ENCODE data around the gene KAT6B.
A peak's percentile ranks its signal among the peaks of the same experiment; 100 is the strongest.
"Not testable (repeated sequence)": the region's sequence is repeated elsewhere in the genome, so short reads cannot be mapped to it uniquely, and the experiment has no call there.

Gene KAT6B

DNA sequence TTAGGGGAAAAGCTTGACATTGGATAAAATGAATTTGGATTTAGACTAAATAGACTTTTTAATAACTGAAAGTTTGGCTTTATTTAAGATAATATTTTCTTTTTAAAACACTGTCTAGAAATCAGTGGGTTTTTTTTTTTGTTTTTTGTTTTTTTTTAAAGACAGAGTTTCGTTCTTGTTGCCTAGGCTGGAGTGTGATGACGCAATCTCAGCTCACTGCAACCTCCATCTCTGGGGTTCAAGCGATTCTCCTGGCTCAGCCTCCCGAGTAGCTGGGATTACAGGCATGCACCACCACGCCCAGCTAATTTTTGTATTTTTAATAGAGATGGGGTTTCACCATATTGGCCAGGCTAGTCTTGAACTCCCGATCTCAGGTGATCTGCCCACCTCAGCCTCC, 66.9 kb downstream of the KAT6B start:
- not testable (repeated sequence) for DNase-seq

DNA sequence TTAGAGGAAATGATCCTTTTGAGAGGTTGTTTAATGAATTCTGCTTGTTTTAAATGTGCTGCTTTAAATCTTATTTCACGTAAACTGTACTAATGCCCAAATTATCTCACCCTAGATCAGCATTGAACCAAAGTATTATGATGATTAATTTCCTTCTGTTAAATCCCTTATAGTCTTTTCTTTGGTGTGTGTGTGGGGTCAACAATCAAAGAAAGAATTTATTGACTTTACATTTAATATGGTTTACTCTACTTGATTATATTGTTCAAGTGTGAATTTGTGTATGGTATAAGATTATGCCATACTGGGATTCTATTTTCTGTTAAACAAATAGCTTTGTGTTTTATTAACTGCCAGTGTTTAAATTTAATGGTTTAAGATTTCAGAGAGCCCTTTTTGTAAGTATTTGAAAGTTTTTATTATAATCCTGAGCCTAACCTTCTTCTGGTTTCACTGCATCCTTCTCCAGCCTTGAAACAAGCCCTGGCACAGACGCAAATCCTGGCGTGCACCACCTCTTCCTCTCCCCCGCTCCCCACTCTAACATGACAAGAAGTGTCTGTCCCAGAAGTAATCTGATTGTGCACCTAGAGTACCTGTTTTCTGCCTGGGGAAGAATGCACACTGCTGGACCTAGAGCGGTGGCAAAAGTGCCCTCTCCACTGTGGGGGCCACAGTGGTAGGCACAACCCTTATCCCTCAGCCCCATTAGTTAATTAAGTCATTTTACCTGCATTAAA, 70.6 kb downstream of the KAT6B start:
- no peak for DNase-seq

DNA sequence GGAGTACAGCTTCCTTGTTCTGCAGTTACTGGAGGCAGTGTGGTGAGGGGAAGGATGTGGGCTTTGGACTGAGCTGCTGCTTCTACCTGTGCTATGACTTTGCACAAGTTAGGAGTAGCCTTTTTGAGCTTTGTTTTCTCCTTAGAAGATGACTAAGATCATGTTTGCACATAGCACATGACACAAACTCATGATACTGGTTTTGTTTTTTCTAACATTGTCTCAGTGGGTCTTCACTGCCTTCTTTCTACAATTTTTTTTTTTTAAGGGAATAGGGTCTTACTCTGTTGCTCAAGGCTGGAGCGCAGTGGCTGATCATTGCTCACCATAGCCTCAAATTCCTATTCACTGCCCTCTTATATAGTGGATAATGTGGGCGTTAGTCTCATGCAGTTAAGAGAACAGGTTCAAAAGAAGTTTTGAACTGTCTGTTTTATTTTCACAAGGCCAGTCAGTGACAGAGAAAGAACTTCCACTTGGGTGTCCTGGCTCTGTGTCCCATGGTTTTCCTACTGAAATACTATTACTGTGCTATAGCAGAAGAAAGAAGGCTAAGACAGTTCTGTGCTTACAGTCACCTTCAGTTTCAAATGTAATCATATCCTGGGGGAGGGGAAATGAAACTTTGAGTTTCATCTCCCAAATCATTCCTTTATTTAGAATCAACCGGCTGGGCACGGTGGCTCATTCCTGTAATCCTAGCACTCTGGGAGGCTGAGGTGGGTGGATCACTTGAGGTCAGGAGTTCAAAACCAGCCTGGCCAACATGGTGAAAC, 72.0 kb downstream of the KAT6B start:
- DNase-seq, result peak in 1 of 5 experiments; percentile 85

DNA sequence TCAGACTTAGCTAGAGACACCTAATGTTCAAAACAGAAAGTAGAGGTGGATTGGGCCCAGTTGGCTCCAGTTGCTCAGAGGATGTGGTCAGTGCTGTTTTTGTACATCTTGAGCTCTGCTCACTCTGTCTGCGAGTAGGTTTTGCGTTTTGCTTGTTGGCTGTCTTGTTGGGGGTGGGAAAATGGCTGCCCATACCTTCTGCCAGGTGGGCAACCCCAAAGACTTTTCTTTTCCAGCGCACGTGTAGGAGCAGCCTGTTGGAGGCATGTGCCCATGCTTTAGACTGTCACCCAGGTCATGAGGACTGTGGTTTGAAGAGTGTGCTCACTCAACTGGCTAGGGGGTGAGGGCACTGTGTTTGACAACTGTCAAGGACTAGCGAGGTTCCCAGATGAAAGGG, 73.9 kb downstream of the KAT6B start:
- peak in 2 of 5 experiments; percentile 2 to 75 for DNase-seq

DNA sequence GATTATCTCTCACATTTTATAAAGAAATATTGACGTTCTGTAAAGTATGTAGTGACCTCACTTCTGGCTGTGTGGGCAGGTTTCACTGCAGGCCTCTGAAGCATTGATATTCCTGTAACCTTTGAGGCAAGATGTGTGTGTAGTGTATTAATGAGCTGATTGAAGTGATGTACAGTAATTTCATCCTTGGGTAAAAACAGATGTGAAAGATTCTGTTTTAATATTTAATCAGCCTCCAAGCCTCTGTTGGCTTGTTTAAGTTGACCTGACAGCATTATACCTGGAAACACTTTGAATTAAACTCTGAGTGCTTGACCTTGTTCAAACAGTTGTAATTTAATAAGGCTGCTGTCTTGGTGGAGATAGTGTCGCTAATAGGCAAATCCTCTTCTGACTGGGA, 74.9 kb downstream of the KAT6B start:
- DNase-seq, result no peak

DNA sequence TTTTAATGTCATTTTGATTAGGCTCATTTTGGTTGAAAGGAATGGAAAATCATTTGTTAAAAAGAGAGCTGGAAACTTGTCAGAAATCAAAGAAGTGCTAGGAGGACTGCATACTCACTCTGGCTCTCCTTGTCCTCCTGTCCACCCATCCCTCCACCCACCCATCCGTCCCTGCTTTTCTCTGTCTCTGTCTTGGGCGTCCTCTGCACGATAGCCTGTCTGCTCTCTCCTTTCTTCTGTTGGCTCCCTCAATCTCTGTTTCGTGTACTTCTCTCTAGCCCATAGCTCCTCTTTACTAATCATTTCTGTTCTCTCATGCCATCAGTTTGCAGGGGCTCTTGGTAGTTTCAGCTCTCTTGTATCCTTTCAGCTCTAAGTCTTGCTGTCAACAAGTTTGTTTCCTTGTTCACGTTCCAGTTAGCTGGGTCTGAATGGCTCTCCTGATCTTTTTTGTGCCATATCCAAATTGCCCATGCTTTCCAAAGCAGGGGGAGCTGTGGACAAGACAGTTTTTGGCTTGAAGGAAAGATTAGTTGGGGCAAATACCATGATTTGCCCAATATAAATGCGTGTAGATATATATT, 75.6 kb downstream of the KAT6B start:
- DNase-seq, result no peak

DNA sequence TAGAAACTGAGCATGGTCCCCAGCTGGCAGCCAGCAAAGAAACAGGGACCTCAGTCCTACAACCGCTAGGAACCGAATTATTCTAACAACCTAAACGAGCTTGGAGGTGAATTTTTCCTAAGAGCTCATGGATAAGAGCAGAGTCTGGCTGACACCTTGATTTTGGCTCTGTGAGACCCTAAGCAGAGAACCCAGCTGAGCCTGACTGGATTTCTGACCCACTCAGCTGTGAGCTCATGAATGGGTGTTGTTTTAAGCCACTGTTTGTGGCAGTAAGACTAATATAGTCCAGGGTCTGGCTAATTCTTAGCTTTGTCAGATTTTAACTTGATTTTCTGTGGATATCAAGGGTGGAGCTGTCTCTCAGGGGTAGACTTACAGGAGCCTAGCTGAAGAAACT, 77.1 kb downstream of the KAT6B start:
- DNase-seq, result no peak

DNA sequence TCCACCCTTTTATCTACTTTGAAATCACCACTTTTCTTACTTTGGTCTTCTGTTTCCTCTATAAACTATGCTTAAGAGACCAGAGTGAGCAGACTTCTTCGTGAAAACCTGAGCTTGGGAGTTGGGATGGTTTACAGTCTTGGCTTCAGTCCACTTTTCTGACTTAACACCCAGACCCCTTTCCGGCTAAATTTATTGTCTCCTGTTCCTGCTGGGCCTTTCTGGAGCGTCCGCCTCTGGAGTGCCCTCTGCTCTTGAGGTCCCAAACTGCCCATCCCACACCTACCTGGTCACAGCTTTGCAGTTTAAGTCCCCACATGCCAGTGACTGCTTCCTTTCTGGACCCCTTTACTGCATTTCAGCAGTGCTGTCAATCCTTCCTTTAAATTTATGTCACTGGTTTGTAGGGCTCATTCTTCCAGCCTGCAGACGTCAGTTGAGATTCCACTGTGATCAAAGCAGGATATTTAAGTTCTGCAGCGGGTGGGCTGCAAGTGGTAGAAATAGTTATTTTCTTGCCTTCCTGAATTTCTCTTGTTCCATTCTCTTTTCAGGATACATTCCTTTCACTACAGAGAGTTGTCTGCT, 80.3 kb downstream of the KAT6B start:
- no peak for DNase-seq

DNA sequence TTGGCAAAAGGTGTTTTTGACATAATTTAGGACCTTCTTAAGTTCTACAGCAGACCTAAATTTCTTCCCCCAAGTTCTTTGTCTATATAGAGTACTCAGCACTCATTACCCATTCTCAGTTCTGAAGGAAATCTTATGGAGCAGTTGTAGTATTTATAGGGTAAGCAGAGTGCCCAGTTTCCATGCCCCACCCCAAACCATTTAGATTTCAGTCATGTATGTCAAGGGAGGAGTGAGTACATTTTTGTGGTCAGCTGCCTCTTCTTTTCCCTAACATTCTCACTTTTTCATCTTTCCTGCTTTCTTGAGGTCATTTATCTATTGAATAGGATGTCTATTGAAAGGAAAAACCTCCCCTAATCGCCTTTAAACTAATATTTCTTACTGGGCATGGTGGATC, 83.3 kb downstream of the KAT6B start:
- DNase-seq, result no peak

DNA sequence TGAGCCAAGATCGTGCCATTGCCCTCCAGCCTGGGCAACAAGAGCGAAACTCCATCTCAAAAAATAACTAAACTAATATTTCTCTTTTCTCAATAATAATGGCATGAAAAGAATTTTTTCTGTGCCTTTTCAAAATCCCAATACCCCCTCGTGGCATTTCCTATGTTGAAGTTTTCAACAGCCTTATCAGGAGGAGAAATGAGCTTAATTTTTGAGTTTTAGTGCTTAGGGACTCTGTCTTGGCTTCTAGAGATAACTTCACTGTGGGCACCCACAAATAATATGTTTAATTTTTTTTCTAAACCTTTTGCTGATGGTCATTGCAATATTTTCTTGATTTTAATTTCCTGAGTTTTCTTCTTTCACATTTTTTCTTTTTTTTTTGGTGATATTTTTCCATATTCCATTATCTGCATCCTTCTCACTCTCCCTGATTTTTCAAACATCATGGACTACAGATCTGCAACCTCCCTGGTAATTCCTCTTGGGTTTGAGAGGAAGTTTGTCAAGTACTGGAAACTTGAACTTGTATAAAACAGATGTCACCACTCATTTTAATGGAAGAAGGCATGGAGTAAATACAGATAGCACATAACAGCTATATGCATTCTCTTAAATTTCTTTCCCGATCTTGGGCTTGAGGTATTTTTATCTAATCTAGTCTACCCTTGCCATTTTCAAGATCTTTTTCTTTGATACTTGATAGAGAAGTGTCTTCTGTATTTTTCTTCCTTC, 84.0 kb downstream of the KAT6B start:
- DNase-seq, result no peak

DNA sequence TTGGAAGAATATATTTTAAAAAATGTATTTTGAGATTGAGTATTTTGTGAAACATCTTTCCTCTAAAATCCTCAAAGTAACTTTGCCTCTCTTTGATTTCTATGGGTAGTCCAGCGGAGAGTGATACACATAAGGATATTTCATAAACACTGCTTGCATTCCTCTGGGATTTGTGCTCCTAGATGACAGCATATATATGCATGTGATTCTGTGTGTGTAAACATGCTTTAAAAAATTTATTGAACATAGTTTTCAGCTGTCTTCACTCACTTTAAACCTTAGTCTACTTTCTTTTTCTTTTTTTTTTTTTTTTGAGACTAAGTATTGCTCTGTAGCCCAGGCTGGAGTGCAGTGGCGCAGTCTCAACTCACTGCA, 84.6 kb downstream of the KAT6B start:
- DNase-seq, result no peak

DNA sequence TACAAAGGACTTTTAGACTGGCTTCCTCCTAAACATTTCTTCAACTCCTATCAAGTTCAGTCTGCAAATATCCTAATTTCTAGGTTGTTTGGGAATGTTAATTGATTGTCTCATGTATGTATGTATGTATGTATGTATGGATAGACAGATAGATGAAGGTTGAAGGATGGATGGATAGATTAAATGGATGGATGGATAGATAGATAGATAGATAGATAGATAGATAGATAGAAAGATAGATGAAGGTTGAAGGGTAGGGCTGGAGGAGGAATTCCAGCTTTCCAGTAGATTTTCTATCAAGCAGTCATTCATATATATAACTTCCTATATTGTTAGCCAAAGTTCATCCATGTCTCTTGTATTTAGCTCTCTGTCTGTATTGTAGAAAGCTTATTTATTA, 85.8 kb downstream of the KAT6B start:
- DNase-seq, result no peak

DNA sequence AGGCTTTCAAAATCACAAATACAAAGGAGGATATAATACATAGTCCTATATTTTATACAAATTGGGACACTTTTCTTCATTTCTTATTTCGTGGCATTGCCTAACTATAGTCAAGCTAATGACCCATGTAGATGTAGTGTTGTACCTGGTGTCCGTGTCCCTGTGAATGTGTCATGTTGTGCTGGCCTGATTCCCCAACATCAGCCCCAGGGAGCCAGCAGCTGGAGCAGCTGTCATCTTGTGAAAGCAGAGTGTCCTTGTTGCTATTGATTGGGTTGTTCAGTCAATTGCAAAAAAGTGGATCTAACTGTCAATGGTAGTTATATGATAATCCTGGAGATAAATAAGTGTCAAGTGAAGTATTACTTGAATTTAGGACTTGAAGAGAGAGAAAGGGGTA, 86.3 kb downstream of the KAT6B start:
- DNase-seq, result no peak

DNA sequence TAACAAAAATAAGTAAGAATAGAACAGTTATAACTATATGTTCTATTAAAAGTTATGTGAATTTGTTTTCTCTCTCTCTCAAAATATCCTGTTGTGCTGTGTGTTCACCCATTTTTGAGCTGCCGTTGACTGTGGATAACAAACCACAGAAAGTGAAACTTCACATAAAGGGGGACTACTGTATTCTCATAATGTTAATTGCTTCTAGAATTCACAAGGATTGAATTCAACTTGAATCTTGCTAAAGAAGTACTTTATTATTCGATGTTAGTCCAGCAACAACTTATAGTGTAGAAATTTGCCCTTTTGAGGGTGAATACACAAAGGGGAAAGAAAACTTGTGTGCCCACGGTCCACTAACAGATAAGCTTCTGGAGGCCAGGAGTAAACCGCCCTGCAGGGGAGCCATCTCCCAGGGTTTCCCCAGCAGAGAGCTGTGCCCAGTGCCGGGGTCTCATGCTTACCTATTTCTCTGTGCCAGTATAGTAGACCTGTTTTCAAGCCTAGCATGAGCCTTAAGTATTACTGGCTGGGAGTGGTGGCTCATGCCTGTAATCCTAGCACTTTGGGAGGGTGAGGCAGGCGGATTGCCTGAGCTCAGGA, 87.1 kb downstream of the KAT6B start:
- peak in 1 of 5 experiments; percentile 36 for DNase-seq

DNA sequence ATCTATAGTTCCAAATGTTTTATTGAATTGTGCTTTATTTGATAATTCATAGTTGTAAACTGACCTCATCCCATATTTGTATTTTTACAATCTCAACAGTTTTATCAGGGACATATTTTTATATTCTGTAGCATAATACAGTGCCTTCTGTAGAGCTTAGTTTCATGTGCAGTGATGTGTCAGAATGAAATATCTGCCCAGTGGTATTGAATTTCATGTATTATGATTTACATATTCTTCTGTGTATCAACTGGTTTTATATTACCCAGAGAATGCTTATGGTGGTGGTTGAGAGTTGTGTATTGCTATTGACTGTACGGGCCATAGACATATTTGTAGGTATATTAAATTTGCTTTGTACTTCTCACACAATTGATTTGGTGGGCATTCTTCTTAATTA, 89.9 kb downstream of the KAT6B start:
- DNase-seq, result no peak

DNA sequence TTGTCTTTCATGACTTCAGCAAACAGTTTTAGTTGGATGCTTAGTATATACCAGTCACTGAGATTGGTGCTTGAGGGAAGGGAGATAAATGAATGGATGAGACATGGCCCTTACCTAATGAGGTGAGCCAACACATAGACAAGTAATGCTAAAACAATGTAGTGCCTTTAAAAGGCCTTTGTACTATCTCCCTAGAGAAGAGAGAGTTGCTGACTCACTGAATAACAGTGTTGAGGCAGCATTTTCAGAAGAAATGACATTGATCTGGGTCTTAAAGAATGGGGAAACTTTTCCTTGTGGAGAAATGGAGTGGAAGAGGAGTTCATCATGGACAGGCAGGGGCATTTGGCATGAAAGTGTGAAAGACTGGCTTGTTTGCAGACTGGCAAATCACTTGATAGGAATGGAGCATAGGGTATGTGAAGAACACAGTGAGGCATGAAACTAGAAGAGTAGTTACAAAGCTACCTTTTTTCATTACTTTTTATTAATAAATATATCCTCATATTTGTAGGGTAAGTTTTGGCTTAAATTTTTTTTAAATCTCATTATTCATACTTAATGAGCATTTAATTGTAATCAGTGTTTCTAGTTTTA, 91.2 kb downstream of the KAT6B start:
- no peak for DNase-seq

DNA sequence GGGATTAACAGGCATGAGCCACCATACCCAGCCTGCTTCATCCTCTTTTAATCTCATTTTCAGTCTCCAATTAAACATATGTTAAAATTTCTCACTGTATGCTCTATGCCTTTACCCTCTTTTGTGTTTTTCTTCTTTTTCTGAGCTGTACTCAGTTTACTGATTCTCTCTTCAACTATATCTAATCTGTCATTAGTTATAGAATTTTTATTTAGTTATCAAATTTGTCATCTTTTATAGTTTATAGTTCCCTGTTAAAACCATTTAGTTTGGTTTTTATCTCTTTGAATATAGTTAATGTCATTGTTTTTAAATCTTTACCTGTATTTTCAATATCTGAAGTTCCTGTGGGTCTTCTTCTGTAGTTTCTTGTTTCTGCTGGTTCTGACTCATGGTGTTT, 93.3 kb downstream of the KAT6B start:
- DNase-seq, result no peak

DNA sequence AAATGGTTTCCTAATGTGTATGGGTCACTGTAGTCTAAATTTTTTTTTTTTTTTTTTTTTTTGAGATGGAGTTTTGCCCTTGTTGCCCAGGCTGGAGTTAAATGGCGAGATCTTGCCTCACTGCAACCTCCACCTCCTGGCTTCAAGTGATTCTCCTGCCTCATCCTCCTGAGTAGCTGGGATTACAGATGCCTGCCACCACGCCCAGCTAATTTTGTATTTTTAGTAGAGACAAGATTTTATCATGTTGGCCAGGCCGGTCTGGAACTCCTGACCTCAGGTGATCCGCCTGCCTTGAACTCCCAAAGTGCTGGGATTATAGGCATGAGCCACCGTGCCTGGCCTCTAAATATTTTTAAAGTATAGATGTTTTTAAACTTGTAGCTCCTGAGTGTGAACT, 94.7 kb downstream of the KAT6B start:
- DNase-seq, result not testable (repeated sequence)

DNA sequence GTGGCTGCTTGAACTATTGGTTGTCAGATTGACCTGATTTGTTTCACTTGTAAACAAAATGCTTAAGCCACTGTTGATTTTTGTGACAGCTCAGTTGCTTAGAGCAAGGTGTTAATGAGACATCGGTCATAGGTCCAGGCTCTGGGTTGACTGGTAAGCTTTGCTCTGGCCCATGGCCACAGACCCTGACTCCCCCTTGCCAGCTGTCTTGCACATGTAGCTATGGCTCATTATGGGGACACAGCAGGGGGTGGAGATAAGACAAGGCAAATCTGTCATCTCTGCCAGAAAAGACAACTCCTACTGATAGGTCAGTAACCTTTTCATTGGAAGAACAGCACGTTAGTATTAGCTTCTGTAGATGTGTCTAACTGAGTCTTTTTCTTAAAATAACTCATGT, 95.3 kb downstream of the KAT6B start:
- no peak for DNase-seq

DNA sequence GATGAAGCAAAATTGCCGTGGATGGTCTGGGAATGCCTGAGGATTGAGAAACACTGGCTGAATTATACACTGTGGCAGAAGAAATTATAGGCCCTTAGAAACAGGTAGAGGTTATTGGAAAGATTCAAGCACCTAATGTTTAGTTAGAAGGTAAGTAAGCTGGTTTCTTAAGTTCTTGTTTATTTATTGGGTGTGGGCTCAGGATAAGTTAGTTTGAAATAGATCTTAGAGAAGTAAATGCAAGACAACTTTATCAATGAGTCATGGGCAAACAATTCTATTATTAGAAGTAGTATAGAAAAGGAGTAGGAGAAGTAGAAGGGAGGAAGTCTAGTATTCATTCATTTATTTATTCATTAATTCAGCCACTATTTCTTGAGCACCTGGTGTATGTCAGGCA, 96.5 kb downstream of the KAT6B start:
- no peak for DNase-seq

DNA sequence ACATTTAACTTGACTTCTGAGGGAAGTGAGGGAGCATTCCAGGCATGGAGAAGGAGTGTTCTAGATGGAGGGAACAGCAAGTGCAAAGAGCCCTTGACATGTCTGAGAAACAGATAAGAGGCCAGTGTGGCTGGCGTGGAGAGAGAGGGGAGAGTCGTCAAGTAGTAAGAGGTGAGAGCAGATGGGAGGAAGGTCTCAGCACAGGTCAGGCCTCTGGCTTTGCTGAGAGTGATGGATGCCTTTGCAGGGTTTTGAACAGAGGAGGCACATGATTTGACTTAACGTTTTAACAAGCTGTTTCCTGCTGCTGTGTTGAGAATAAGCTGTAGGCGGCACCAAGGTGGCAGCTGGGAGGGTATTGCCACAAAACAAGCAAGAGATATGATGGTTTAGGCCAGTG, 97.2 kb downstream of the KAT6B start:
- peak in 1 of 5 experiments; percentile 15 for DNase-seq
